CD4-positive, alpha-beta T cell treated with Interleukin-17A for 1 hour (primary cell): ENCODE measurements around the gene ZFP36.
A peak's percentile ranks its signal among the peaks of the same experiment; 100 is the strongest.

ENCODE experiments used
- DNase-seq: peaks from one replicate; pipeline ENCODE4 v3.0.0-alpha.2; 2020

The ZFP36 gene

GRCh38 chr19:39384839-39385568 lies 21.6 kb upstream of the ZFP36 start:
- DNase-seq = no peak

- DNase-seq = no peak
Observed at GRCh38 chr19:39385629-39386411, 20.8 kb upstream of the ZFP36 start.

- no peak for DNase-seq
Observed at GRCh38 chr19:39386557-39386956, 20.1 kb upstream of the ZFP36 start.

- no peak for DNase-seq
Observed at GRCh38 chr19:39388657-39389056, 18.0 kb upstream of the ZFP36 start.

- DNase-seq = no peak
Observed at GRCh38 chr19:39389631-39390414, 16.8 kb upstream of the ZFP36 start.

GRCh38 chr19:39390451-39390750 lies 16.2 kb upstream of the ZFP36 start:
- DNase-seq = peak; percentile 90

GRCh38 chr19:39390751-39391437 lies 15.8 kb upstream of the ZFP36 start, which contains the start of the genes MED29 and PAF1:
TSS of gene MED29 (plus strand) at chr19:39391378. CDS start at chr19:39391423, 45 bp downstream.
TSS of gene PAF1 (minus strand) at chr19:39391106. CDS start at chr19:39390864, 242 bp downstream.
- peak; percentile 100 for DNase-seq

GRCh38 chr19:39397360-39398296 lies 9.0 kb upstream of the ZFP36 start:
- DNase-seq = peak; percentile 94

- peak; percentile 74 for DNase-seq
Observed at GRCh38 chr19:39398297-39398864, 8.3 kb upstream of the ZFP36 start.

- no peak for DNase-seq
Observed at GRCh38 chr19:39399668-39400050, 7.0 kb upstream of the ZFP36 start.

- DNase-seq = no peak
Observed at GRCh38 chr19:39400061-39400460, 6.6 kb upstream of the ZFP36 start.

GRCh38 chr19:39401070-39401548 lies 5.5 kb upstream of the ZFP36 start:
- no peak for DNase-seq

- peak; percentile 93 for DNase-seq
Observed at GRCh38 chr19:39401549-39402345, 4.9 kb upstream of the ZFP36 start.

GRCh38 chr19:39402346-39403300 lies 4.0 kb upstream of the ZFP36 start:
- DNase-seq = peak; percentile 95

- DNase-seq = peak; percentile 99
Observed at GRCh38 chr19:39403331-39404312, 3.0 kb upstream of the ZFP36 start.

GRCh38 chr19:39405261-39405957 lies 1.2 kb upstream of the ZFP36 start:
- DNase-seq = peak; percentile 43
